HepG2 (cell line): ENCODE measurements around the gene REM2. TPM values are rescaled to one million over a fixed set of nuclear protein-coding genes. Genes with fewer than 3 reads are reported as not detected.

ENCODE experiments used
- AGO2 ChIP-seq: fragments of 200-400 bp; formaldehyde crosslinking; optimal IDR thresholded peaks from 2 replicates; pipeline ENCODE3; 2017; ENCODE audit warnings: mild to moderate bottlenecking, low read depth, low read length, moderate library complexity
- DMAP1 ChIP-seq: IDR thresholded peaks from 2 replicates; pipeline ENCODE4 v1.6.1; 2016
- FOSL1 ChIP-seq: sonication (generic); formaldehyde crosslinking; IDR thresholded peaks from 2 replicates; pipeline ENCODE4 v1.9.0; 2021; ENCODE audit warnings: missing genetic modification reagents, borderline replicate concordance
- FOXC1 ChIP-seq: sonication (generic); formaldehyde crosslinking; IDR thresholded peaks from 2 replicates; pipeline ENCODE4 v1.8.0; 2022; ENCODE audit warnings: mild to moderate bottlenecking, missing genetic modification reagents, borderline replicate concordance
- HIVEP1 ChIP-seq: sonication (generic); formaldehyde crosslinking; IDR thresholded peaks from 2 replicates; pipeline ENCODE4 v1.4.0; 2020; ENCODE audit warnings: mild to moderate bottlenecking, missing genetic modification reagents
- HNRNPH1 ChIP-seq: fragments of 200-400 bp; formaldehyde crosslinking; optimal IDR thresholded peaks from 2 replicates; pipeline ENCODE3; 2017; ENCODE audit warnings: mild to moderate bottlenecking, low read depth, low read length
- MBNL3 ChIP-seq: fragments of 250-450 bp; sonication (Bioruptor Pico); conservative IDR thresholded peaks from 2 replicates; pipeline ENCODE4 v1.8.0; 2022; ENCODE audit warnings: mild to moderate bottlenecking, inconsistent platforms
- SNAPC2 ChIP-seq: sonication (generic); formaldehyde crosslinking; IDR thresholded peaks from 2 replicates; pipeline ENCODE4 v1.8.1; 2022; ENCODE audit warnings: mild to moderate bottlenecking, missing genetic modification reagents
- TCF7L2 ChIP-seq: IDR thresholded peaks from 2 replicates; pipeline ENCODE4 v1.6.1; 2011; ENCODE audit warnings: mild to moderate bottlenecking, low read depth, low read length, moderate library complexity
- YEATS4 ChIP-seq: sonication (generic); formaldehyde crosslinking; IDR thresholded peaks from 2 replicates; pipeline ENCODE4 v1.4.0; 2020; ENCODE audit warnings: missing genetic modification reagents, borderline replicate concordance
- ZBTB1 ChIP-seq: sonication (generic); formaldehyde crosslinking; IDR thresholded peaks from 2 replicates; pipeline ENCODE4 v1.4.0; 2020; ENCODE audit warnings: missing genetic modification reagents, borderline replicate concordance
- ZBTB3 ChIP-seq: sonication (generic); formaldehyde crosslinking; IDR thresholded peaks from 2 replicates; pipeline ENCODE4 v1.4.0; 2020; ENCODE audit warnings: low read depth, mild to moderate bottlenecking, moderate library complexity, missing genetic modification reagents, borderline replicate concordance
- ZNF124 ChIP-seq: sonication (generic); formaldehyde crosslinking; IDR thresholded peaks from 2 replicates; pipeline ENCODE4 v1.4.0; 2020; ENCODE audit warnings: missing genetic modification reagents
- ZNF224 ChIP-seq: sonication (generic); formaldehyde crosslinking; IDR thresholded peaks from 2 replicates; pipeline ENCODE4 v1.5.0; 2020; ENCODE audit warnings: mild to moderate bottlenecking, missing genetic modification reagents
- ZNF251 ChIP-seq: sonication (generic); formaldehyde crosslinking; IDR thresholded peaks from 2 replicates; pipeline ENCODE4 v1.9.0; 2021; ENCODE audit warnings: mild to moderate bottlenecking, missing genetic modification reagents
- ZNF446 ChIP-seq: sonication (generic); formaldehyde crosslinking; IDR thresholded peaks from 2 replicates; pipeline ENCODE4 v1.5.0; 2020; ENCODE audit warnings: mild to moderate bottlenecking, missing genetic modification reagents
- ZNF496 ChIP-seq: sonication (generic); formaldehyde crosslinking; IDR thresholded peaks from 2 replicates; pipeline ENCODE4 v1.8.1; 2023; ENCODE audit warnings: mild to moderate bottlenecking, moderate library complexity, missing genetic modification reagents; ENCODE audit not compliant: insufficient replicate concordance
- ZNF547 ChIP-seq: sonication (generic); formaldehyde crosslinking; IDR thresholded peaks from 2 replicates; pipeline ENCODE4 v1.5.1; 2020; ENCODE audit warnings: mild to moderate bottlenecking, missing genetic modification reagents
- ZNF883 ChIP-seq: sonication (generic); formaldehyde crosslinking; IDR thresholded peaks from 2 replicates; pipeline ENCODE4 v1.5.1; 2020; ENCODE audit warnings: mild to moderate bottlenecking, missing genetic modification reagents; ENCODE audit errors: not compliant biosample characterization
- polyA plus RNA-seq, 8 experiments: library from polyadenylated mRNA; depleted of rRNA in 3 of 8; stranded (reverse) in 7 of 8; unstranded in 1 of 8; fragments of >200 nt; fragmentation: Illumina TruSeq in 4 of 8; extraction: Trizol in 4 of 8; gene quantifications; 2 replicates each; pipeline versions ENCODE4 v1.2.1 to v1.2.3, GENCODE V29; 2011 to 2016; ENCODE audit warnings: low read depth in 4 of 8, missing spikeins in 1 of 8, mixed read lengths in 1 of 8; ENCODE audit not compliant: insufficient read depth in 1 of 8
- total RNA-seq, 5 experiments: library from RNA; depleted of rRNA; stranded (reverse); fragments of >200 nt; fragmentation: Illumina TruSeq; extraction: Trizol; gene quantifications; 2 replicates each; pipeline ENCODE4 v1.2.3, GENCODE V29; 2016; ENCODE audit warnings: low read depth in 1 of 5
- TF ChIP-seq, protein P1 (sequence below): sonication (generic); formaldehyde crosslinking; IDR thresholded peaks from 2 replicates; pipeline ENCODE4 v1.8.0; 2022; ENCODE audit warnings: mild to moderate bottlenecking, missing genetic modification reagents; ENCODE audit not compliant: insufficient replicate concordance
- TF ChIP-seq, protein P2 (sequence below): sonication (generic); formaldehyde crosslinking; IDR thresholded peaks from 2 replicates; pipeline ENCODE4 v1.4.0; 2020; ENCODE audit warnings: low read depth, mild to moderate bottlenecking, missing genetic modification reagents
- TF ChIP-seq, protein P3 (sequence below): sonication (generic); formaldehyde crosslinking; conservative IDR thresholded peaks from 2 replicates; pipeline ENCODE4 v1.4.0; 2020; ENCODE audit warnings: mild to moderate bottlenecking, missing genetic modification reagents, moderate library complexity
- TF ChIP-seq, protein P4 (sequence below): IDR thresholded peaks from 2 replicates; pipeline ENCODE4 v1.6.1; 2016; ENCODE audit warnings: mild to moderate bottlenecking, missing biosample characterization, missing genetic modification reagents

Gene REM2
- total and polyA plus RNA-seq, 2 of the 13 experiments (the other 11 are each of a cell fraction or from before 2014, with no cell fraction given): 0.20 TPM; not detected in 1

DNA sequence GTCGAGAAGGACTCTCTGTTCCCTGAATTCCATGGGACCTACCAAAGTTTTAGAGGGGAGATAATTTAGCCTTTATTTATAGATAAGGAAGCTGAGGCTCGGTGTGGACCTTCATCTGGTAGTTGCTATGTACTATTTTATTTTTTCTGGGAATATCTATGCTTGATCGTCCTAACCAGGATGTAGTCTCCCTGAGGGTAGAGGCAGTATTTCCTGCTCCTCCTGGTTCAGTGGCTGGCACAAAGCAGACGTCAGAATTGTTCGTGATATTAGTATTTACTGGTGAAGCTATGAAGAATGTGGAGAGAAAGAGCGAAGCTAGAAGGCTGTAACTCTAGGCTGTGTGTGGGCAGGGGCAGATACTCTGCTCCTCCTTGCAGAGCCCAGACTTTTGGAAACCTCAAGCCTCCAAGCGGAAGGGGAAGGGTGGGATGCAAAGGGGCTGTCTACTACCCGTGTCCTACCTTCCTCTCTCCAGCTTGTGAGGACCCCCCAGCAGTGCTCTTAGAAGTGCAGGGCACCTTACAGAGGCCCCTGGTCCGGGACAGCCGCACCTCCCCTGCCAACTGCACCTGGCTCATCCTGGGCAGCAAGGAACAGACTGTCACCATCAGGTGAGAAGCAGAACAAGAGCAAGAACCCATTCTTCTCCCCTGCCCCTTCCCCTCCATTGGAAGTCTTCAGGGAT, 10.0 kb upstream of the REM2 start (continued):
- TF ChIP-seq ZNF496 (CRISPR knock-in tag): no peak
- TF ChIP-seq, protein P1, sequence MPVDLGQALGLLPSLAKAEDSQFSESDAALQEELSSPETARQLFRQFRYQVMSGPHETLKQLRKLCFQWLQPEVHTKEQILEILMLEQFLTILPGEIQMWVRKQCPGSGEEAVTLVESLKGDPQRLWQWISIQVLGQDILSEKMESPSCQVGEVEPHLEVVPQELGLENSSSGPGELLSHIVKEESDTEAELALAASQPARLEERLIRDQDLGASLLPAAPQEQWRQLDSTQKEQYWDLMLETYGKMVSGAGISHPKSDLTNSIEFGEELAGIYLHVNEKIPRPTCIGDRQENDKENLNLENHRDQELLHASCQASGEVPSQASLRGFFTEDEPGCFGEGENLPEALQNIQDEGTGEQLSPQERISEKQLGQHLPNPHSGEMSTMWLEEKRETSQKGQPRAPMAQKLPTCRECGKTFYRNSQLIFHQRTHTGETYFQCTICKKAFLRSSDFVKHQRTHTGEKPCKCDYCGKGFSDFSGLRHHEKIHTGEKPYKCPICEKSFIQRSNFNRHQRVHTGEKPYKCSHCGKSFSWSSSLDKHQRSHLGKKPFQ: peak; percentile 63
- TF ChIP-seq, protein P2, sequence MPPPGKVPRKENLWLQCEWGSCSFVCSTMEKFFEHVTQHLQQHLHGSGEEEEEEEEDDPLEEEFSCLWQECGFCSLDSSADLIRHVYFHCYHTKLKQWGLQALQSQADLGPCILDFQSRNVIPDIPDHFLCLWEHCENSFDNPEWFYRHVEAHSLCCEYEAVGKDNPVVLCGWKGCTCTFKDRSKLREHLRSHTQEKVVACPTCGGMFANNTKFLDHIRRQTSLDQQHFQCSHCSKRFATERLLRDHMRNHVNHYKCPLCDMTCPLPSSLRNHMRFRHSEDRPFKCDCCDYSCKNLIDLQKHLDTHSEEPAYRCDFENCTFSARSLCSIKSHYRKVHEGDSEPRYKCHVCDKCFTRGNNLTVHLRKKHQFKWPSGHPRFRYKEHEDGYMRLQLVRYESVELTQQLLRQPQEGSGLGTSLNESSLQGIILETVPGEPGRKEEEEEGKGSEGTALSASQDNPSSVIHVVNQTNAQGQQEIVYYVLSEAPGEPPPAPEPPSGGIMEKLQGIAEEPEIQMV (CRISPR knock-in tag): no peak
- TF ChIP-seq, protein P3, sequence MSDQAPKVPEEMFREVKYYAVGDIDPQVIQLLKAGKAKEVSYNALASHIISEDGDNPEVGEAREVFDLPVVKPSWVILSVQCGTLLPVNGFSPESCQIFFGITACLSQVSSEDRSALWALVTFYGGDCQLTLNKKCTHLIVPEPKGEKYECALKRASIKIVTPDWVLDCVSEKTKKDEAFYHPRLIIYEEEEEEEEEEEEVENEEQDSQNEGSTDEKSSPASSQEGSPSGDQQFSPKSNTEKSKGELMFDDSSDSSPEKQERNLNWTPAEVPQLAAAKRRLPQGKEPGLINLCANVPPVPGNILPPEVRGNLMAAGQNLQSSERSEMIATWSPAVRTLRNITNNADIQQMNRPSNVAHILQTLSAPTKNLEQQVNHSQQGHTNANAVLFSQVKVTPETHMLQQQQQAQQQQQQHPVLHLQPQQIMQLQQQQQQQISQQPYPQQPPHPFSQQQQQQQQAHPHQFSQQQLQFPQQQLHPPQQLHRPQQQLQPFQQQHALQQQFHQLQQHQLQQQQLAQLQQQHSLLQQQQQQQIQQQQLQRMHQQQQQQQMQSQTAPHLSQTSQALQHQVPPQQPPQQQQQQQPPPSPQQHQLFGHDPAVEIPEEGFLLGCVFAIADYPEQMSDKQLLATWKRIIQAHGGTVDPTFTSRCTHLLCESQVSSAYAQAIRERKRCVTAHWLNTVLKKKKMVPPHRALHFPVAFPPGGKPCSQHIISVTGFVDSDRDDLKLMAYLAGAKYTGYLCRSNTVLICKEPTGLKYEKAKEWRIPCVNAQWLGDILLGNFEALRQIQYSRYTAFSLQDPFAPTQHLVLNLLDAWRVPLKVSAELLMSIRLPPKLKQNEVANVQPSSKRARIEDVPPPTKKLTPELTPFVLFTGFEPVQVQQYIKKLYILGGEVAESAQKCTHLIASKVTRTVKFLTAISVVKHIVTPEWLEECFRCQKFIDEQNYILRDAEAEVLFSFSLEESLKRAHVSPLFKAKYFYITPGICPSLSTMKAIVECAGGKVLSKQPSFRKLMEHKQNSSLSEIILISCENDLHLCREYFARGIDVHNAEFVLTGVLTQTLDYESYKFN: 0 out of 2 replicates have a peak, but pooled peaks have one; percentile 2
- no peak for TF ChIP-seq ZNF446 (CRISPR knock-in tag)
- TF ChIP-seq TCF7L2: no peak
- TF ChIP-seq, protein P4, sequence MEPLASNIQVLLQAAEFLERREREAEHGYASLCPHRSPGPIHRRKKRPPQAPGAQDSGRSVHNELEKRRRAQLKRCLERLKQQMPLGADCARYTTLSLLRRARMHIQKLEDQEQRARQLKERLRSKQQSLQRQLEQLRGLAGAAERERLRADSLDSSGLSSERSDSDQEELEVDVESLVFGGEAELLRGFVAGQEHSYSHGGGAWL: 0 out of 2 replicates have a peak, but pooled peaks have one; percentile 14
- TF ChIP-seq HIVEP1 (CRISPR knock-in tag): no peak
- 0 out of 2 replicates have a peak, but pooled peaks have one; percentile 6 for TF ChIP-seq ZBTB3 (CRISPR knock-in tag)
- no peak for TF ChIP-seq HNRNPH1
- no peak for TF ChIP-seq YEATS4 (CRISPR knock-in tag)
- no peak for TF ChIP-seq ZBTB1
- no peak for TF ChIP-seq DMAP1
- peak; percentile 11; the same call in 1 of the 2 replicates for TF ChIP-seq ZNF124 (CRISPR knock-in tag)
- no peak for TF ChIP-seq ZNF251
- TF ChIP-seq FOXC1 (CRISPR knock-in tag): 0 out of 2 replicates have a peak, but pooled peaks have one; percentile 16
- no peak for TF ChIP-seq SNAPC2
- TF ChIP-seq MBNL3 (CRISPR knock-in tag): peak; percentile 45; the same call in 1 of the 2 replicates
- no peak for TF ChIP-seq AGO2
- TF ChIP-seq FOSL1 (CRISPR knock-in tag): no peak
- peak; percentile 5 for TF ChIP-seq ZNF883
- TF ChIP-seq ZNF224: peak; percentile 90; the same call in 1 of the 2 replicates
- TF ChIP-seq ZNF547: no peak
